Hepatocyte (in vitro differentiated cells): ENCODE results near the gene CLECL1.

Experiments used
- EZH2 ChIP-seq: fragments of 200-600 bp; sonication (generic); IDR thresholded peaks from 2 replicates; pipeline ENCODE4 v1.6.1; 2016; ENCODE audit warnings: antibody characterized with exemption, mild to moderate bottlenecking, borderline replicate concordance
- TF ChIP-seq, protein P1 (sequence below): fragments of 200-600 bp; sonication (generic); IDR thresholded peaks from 2 replicates; pipeline ENCODE4 v1.5.1; 2016; ENCODE audit warnings: antibody characterized with exemption, mild to moderate bottlenecking; ENCODE audit not compliant: poor library complexity

DNA sequence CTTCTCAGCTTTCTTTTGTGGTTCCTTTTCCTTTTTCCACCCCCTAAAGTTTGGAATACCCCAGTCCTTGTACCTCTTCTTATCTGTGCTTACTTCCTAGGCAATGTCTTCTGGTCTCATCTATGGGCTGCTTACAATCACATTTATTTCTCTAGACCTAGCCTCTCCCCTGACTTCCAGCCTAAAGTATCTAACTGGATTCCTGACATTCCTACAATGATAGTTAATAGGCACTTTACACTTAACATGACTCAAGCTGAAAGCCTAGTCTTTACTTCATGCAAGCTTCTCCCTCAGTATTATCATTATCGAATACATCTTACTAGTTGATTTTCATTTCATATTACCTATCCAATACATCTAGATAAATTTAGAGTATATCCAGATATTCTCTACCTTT is 21.2 kb downstream of the CLECL1 start:
- TF ChIP-seq, protein P1, sequence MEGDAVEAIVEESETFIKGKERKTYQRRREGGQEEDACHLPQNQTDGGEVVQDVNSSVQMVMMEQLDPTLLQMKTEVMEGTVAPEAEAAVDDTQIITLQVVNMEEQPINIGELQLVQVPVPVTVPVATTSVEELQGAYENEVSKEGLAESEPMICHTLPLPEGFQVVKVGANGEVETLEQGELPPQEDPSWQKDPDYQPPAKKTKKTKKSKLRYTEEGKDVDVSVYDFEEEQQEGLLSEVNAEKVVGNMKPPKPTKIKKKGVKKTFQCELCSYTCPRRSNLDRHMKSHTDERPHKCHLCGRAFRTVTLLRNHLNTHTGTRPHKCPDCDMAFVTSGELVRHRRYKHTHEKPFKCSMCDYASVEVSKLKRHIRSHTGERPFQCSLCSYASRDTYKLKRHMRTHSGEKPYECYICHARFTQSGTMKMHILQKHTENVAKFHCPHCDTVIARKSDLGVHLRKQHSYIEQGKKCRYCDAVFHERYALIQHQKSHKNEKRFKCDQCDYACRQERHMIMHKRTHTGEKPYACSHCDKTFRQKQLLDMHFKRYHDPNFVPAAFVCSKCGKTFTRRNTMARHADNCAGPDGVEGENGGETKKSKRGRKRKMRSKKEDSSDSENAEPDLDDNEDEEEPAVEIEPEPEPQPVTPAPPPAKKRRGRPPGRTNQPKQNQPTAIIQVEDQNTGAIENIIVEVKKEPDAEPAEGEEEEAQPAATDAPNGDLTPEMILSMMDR: no peak
- no peak for TF ChIP-seq EZH2
